SK-N-SH (cell line): Measurements from ENCODE around the gene GRIK5.

Experiments
- EP300 ChIP-seq, 2 experiments: IDR thresholded peaks; 2 replicates each; pipeline versions ENCODE4 v1.4.0 to v1.6.1; 2012; ENCODE audit warnings: borderline replicate concordance in 1 of 2, low read depth in 1 of 2, low read length in 1 of 2
- POLR2AphosphoS5 ChIP-seq: IDR thresholded peaks from 2 replicates; pipeline ENCODE4 v1.6.1; 2012; ENCODE audit warnings: low read depth, low read length

DNA sequence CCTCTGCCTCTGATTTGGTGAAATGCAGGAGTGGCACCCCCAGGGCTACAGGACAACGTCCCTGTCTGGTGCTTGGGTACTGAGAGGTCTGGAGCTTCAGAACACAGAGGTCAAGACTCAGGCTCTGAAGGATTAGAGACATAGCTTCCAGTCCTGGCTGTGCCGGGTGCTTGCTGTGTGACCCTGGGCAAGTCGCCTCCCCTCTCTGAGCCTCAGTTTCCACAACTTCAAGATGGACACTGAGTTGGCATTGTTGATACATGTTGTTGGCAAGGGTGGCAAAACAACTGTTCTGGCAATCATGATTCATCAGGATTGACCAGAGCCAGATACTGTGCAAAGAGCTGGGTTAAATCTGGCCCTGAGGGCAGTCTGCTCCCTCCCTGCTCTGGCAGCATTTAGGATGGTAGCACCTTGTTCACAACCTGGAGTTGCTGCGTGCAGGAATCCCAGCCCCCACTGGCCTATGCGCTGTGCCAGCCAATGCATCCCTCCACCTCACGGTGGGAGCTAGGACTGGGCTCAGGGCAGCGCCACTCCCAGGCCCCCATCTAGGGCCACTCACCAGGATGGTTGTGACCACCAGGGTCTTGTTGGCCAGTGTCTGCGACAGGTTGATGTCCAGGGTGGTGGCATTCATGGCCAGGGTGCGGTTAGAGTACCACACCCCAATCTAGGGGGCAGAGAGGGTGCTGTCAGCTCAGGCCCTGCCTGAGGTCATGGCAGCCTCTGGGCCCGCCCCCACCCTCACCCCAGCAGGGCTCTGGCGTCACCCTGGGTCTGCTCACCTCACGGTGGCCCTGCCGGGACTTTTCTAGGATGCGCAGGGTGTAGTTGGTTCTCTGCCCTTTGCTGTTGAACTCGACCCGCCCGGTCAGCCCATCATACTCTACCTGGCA is 16.7 kb downstream of the GRIK5 start:
- TF ChIP-seq EP300 (IDR thresholded peaks at IDR 0.05; ENCODE audit: borderline replicate concordance in 1 of 2, low read depth in 1 of 2, low read length in 1 of 2), result no peak
- no peak for TF ChIP-seq POLR2AphosphoS5
